Fibroblast of skin of left quadriceps (primary cell): Measurements from ENCODE around the gene TOM1.

Source experiments
- DNase-seq, 2 experiments: peaks; one replicate each; pipeline ENCODE4 v3.0.0-alpha.2; 2013; ENCODE audit warnings: low read depth in 2 of 2

Gene TOM1

DNA sequence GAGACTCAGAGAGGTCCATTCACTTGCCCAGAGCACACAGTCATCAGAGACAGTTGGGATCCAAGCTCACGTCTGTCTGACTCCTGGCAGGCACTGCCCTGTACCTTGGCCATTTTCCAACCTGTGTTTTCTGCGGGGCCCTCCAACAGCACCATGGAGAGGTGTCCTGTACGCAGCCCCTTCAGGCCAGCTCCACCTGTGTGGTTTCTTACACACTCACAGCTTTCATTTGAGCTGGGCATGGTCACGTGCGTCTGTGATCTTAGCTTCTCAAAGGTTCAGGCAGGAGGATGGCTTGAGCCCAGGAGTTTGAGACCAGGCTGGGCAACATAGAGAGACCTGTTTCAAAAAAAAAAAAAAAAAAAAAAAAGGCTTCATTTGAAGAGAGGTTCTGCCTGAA, 24.4 kb downstream of the TOM1 start:
- no peak for DNase-seq

DNA sequence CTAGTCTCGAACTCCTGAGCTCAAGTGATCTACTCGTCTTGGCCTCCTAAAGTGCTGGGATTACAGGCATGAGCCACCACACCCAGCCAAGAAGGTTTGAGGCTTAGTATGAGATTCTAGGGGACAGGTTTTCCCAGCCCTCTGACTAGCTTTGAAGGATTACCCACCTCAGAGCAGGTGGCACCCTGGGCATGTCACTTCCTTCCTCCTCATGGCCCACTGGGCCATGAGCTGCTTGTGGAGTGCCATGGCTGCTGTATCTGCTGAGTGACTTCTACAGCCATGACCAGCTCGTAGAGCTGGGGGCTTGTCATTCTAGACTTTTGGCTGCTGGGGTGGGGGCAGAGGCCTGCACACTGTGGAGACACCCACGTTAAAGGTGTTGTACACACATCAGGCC, 25.1 kb downstream of the TOM1 start:
- DNase-seq: no peak

DNA sequence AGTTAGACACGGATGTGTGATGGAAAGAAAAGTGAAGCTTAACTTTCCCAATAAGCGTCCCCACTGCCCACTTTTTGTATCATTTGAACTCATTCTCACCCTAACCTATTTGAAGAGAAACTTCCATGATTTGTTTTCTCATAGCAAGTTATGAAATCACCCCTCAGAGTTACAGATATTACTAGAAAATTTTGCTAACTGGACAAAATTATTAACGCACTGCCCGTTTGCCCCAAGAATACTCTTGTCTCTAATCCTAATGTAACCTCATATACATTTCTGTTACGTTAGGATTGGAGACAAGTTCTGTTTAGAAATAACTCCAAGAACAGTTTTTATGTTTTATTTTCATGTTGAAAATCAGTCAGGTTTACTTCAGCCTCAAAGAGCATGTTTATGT, 25.5 kb downstream of the TOM1 start:
- DNase-seq: no peak

GRCh38 chr22:35326854-35327562, 27.3 kb downstream of the TOM1 start:
- no peak for DNase-seq

GRCh38 chr22:35327690-35328471, 28.2 kb downstream of the TOM1 start:
- DNase-seq: no peak

- no peak for DNase-seq
These were observed 28.8 kb downstream of the TOM1 start for GRCh38 chr22:35328472-35328885.

- no peak for DNase-seq
These were observed 29.6 kb downstream of the TOM1 start for GRCh38 chr22:35329114-35329847.

GRCh38 chr22:35330258-35330861, 30.7 kb downstream of the TOM1 start:
- DNase-seq: peak; percentile 47 to 59

- DNase-seq: no peak
These were observed 32.6 kb downstream of the TOM1 start for GRCh38 chr22:35332278-35332677.

- no peak for DNase-seq
These were observed 33.5 kb downstream of the TOM1 start for GRCh38 chr22:35333220-35333619.

- no peak for DNase-seq
These were observed 34.3 kb downstream of the TOM1 start for GRCh38 chr22:35334004-35334403.

GRCh38 chr22:35335468-35335867, 35.8 kb downstream of the TOM1 start:
- DNase-seq: no peak

GRCh38 chr22:35335936-35336781, 36.5 kb downstream of the TOM1 start:
- no peak for DNase-seq

DNA sequence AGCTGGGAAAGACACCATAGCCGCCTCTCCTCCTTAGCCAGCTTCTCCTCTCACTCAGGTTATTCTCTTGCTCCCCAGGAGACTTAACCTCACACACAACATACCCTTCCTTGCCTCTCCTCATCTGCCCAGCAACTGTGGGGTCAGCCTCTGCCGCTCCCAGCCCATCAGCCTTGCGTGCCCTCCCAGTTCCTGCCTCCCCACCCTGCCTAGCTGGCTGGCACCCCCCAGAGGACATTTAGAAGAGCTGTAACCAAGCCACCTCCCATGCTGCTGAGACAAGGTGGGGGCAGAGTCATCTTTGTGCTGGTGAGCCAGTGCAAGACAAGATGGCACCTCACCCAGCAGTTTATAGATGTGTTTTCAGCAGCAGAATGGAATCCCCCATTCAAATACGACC, 38.2 kb downstream of the TOM1 start:
- no peak for DNase-seq

DNA sequence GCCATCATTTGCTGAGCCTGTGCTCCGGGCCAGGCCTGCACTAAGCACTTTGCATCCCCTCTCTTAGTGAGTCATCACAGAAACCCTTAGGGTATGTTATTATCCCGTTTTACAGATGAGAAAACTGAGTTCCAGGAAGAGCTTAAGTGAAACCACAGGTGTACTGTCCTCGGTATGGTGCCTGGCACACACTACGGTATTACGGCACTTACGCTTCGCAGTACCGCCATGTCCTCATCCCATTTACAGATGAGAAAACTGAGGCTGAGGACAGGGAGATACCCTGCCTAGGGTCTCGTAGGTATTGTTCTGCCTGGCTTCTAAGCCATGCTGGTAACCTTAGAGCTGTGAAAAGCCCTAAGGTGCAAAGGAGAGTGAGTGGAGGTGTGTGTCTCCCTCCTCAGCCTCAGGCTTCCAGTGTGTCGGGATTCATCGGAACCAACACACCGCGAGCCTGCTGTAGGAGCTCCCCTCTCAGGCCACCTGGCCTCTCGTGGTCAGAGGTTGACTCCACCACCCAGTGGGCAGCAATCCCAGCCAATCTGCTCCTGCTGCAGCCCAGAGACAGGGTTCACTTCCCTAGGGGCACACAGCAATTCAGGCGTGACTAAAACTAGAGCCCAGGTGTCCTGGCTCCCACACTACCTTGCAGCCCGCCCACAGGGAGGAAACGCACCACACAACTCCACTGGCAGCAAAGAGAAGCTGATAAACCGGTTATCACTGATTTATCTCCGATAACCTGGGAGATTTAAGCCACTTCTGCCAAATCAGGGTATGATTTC, 41.6 kb downstream of the TOM1 start:
- DNase-seq: no peak

- no peak for DNase-seq
These were observed 42.7 kb downstream of the TOM1 start for GRCh38 chr22:35342390-35342789.

- no peak for DNase-seq
These were observed 44.2 kb downstream of the TOM1 start for GRCh38 chr22:35343664-35344550.

DNA sequence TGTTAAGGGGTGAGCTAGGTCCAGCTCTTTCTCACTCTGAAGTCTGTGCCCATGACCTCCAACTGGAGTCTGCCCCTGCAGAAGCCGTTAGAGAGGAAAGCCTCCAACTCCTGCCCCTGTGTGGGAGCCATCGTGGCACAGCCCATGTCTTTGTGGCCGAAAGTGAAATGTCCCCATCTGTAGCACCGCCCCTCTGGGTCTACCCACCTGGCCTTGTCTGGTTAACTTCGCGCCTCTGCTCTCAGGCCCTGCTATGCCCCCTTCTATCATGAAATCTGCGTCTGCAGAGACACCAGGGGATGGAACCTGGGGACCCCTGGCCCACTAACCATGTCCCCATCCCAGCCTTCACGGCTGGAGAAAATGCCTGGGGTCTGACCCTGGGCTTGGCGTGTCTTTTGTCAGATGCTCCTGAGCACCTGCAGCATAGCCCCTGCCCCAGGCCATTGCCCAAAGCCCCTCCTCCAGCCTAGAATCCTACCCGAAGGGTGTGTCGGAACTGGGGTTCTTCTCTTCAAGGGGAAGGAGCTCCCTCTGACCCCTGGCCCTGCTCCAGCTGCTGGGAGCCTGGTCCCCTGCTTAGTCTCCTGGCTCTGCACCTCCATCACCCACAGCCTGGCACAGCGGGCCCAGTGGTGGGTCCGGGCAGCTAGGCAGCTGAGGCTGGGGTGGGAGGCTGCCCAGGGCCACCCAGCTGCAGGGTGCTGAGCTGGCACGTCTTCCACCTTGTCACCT, 45.4 kb downstream of the TOM1 start:
- no peak for DNase-seq
